Caco-2 (cell line): ENCODE measurements around the gene VPS45. TPM values are rescaled to one million over a fixed set of nuclear protein-coding genes. Genes with fewer than 3 reads are reported as not detected.

Source experiments
- BruUV-seq: library from RNA; stranded (reverse); fragments of 400-500 nt; replicated peaks from 2 replicates; lab custom pipeline; 2021; lab: Mats Ljungman, UMichigan
- CTCF ChIA-PET: fragments of 300-600 bp; sonication (Branson Sonifier 250); formaldehyde crosslinking; loops from one replicate; lab custom pipeline; 2022; ENCODE audit warnings: antibody characterized with exemption; lab: Charles Lee
- POLR2A ChIA-PET: fragments of 300-600 bp; sonication (Branson Sonifier 250); formaldehyde crosslinking; loops from one replicate; lab custom pipeline; 2022; ENCODE audit warnings: antibody characterized with exemption; lab: Charles Lee
- DNase-seq, 2 experiments: peaks; one replicate each; pipeline versions ENCODE4 v3.0.0 to v3.0.0-alpha.2; 2020 to 2022
- H3K27me3 ChIP-seq: replicated peaks from 2 replicates; pipeline ENCODE4 v1.6.0; 2011; ENCODE audit warnings: low read length; ENCODE audit not compliant: control insufficient read depth, insufficient read depth
- H3K36me3 ChIP-seq: 2 replicates; pipeline ENCODE4 v1.5.1; 2011; ENCODE audit warnings: low read length; ENCODE audit not compliant: control insufficient read depth, insufficient read depth
- H3K4me1 ChIP-seq: fragments of 250-450 bp; sonication (Bioruptor Pico); 2 replicates; pipeline ENCODE4 v1.5.1; 2020; ENCODE audit warnings: mild to moderate bottlenecking
- H3K4me3 ChIP-seq: 2 replicates; pipeline ENCODE4 v1.5.1; 2011; ENCODE audit warnings: low read depth, mild to moderate bottlenecking, control low read depth, low read length
- H3K9me3 ChIP-seq: fragments of 250-450 bp; sonication (Bioruptor Pico); 2 replicates; pipeline ENCODE4 v1.5.1; 2020; ENCODE audit warnings: mild to moderate bottlenecking, moderate library complexity
- H3K27ac Mint-ChIP-seq: one replicate; pipeline ENCODE4 v1.8.0; 2022; ENCODE audit warnings: mixed read lengths; ENCODE audit not compliant: unreplicated experiment
- H3K27me3 Mint-ChIP-seq: one replicate; pipeline ENCODE4 v1.8.0; 2022; ENCODE audit warnings: mixed read lengths; ENCODE audit not compliant: insufficient read depth, unreplicated experiment
- H3K36me3 Mint-ChIP-seq: one replicate; pipeline ENCODE4 v1.8.0; 2022; ENCODE audit warnings: mild to moderate bottlenecking, mixed read lengths; ENCODE audit not compliant: insufficient read depth, unreplicated experiment
- H3K4me1 Mint-ChIP-seq: one replicate; pipeline ENCODE4 v1.8.0; 2022; ENCODE audit warnings: low read depth, mixed read lengths; ENCODE audit not compliant: unreplicated experiment
- H3K4me3 Mint-ChIP-seq: one replicate; pipeline ENCODE4 v1.8.0; 2022; ENCODE audit warnings: mild to moderate bottlenecking, moderate library complexity, mixed read lengths; ENCODE audit not compliant: unreplicated experiment
- H3K9me3 Mint-ChIP-seq: one replicate; pipeline ENCODE4 v1.8.0; 2022; ENCODE audit warnings: mixed read lengths; ENCODE audit not compliant: unreplicated experiment
- intact Hi-C: fragments of 100-400 bp; cut with micrococcal nuclease; formaldehyde crosslinking; loops from one replicate; pipeline ENCODE4 v1.10.0; 2022; ENCODE audit not compliant: unreplicated experiment
- total RNA-seq: library from RNA; stranded (reverse); gene quantifications from 2 replicates; pipeline ENCODE4 v1.2.3, GENCODE V29; 2022
- TF ChIP-seq, protein P1 (sequence below), 2 experiments: fragments of 200-600 bp in 1 of 2; IDR thresholded peaks; 1 replicate in 1 of 2; 2 replicates in 1 of 2; pipeline versions ENCODE4 v1.5.1 to v1.8.0; 2011 to 2022; ENCODE audit warnings: antibody characterized with exemption in 1 of 2, control low read depth in 1 of 2, inconsistent platforms in 1 of 2, low read depth in 1 of 2, low read length in 1 of 2, mild to moderate bottlenecking in 1 of 2, moderate library complexity in 1 of 2; ENCODE audit not compliant: insufficient read depth in 1 of 2, severe bottlenecking in 1 of 2, unreplicated experiment in 1 of 2

VPS45 gene
- total RNA-seq, 1 experiment from 2014 or later = 19.8 TPM

DNA sequence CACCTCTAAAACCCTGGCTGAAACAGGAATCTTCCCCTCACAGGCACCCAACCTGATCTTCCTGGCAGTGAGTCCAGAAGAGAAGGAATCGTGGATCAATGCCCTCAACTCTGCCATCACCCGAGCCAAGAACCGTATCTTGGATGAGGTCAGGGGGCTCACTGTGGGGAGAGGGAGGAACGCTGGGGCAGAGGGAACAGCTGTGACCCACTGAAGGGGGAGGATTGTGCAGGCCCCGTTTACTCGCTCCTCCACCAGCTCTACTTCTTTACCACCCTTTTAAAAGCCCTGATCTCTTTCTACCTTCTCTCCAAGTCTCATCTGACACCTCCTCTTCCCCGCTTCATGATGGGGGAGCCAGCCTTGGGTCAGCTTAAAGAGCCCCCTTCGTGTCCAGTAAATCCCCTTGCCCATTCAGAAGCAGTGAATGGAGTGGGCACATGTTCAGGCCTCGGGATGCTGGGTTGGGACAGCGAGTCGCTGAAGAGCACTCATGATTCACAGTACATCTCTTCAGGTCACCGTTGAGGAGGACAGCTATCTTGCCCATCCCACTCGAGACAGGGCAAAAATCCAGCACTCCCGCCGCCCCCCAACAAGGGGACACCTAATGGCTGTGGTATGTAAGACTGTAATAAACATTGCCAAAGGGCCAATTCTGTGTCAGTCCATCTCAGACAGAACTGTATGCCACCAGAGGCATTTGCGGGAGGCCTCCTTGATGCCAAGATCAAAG is 89.5 kb downstream of the VPS45 start:
- intact Hi-C loops = no loop called here
- no peaks in the 10 kb centered on the region for H3K36me3 Mint-ChIP-seq

DNA sequence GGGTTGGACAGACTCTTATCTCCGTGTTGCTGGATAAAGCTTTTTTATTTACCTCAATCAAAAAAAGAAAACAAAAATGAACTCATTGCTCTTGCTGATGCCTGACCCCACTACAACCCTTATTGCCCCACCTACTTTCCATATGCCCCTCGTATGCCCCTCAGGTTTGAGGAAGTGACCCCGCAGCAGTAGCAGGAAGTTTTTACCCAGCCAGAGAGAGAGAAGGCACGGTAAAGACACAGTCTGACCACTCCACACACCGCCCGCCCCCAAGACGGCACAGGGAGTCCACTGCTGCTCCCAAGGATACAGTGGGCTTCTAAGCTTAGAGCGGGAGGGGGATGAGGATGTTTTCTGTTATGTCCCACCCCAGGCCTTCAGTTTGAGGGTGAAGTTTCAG is 92.0 kb downstream of the VPS45 start:
- no peaks in the 10 kb centered on the region for H3K27me3 Mint-ChIP-seq
- intact Hi-C loops = no loop called here
- BruUV-seq = no TSS peak
- Histone ChIP-seq H3K36me3 (no peaks in the 10 kb centered on the region), H3K4me1 (peaks cover 22% of the 10 kb centered on the region), H3K9me3 (no peaks in the 10 kb centered on the region), H3K27me3 (no peaks in the 10 kb centered on the region), H3K4me3 (no peak overlapping the region)
- ChIA-PET CTCF (no interaction called here), POLR2A (no interaction called here)
- H3K9me3 Mint-ChIP-seq = no peaks in the 10 kb centered on the region
- no peak overlapping the region for H3K27ac Mint-ChIP-seq
- no peak for DNase-seq
- TF ChIP-seq, protein P1, sequence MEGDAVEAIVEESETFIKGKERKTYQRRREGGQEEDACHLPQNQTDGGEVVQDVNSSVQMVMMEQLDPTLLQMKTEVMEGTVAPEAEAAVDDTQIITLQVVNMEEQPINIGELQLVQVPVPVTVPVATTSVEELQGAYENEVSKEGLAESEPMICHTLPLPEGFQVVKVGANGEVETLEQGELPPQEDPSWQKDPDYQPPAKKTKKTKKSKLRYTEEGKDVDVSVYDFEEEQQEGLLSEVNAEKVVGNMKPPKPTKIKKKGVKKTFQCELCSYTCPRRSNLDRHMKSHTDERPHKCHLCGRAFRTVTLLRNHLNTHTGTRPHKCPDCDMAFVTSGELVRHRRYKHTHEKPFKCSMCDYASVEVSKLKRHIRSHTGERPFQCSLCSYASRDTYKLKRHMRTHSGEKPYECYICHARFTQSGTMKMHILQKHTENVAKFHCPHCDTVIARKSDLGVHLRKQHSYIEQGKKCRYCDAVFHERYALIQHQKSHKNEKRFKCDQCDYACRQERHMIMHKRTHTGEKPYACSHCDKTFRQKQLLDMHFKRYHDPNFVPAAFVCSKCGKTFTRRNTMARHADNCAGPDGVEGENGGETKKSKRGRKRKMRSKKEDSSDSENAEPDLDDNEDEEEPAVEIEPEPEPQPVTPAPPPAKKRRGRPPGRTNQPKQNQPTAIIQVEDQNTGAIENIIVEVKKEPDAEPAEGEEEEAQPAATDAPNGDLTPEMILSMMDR (IDR thresholded peaks at IDR 0.05; ENCODE audit: insufficient read depth in 1 of 2, low read depth in 1 of 2, low read length in 1 of 2, severe bottlenecking in 1 of 2, unreplicated experiment in 1 of 2) = no peak
- no peak overlapping the region for H3K4me3 Mint-ChIP-seq
- peaks cover 27% of the 10 kb centered on the region for H3K4me1 Mint-ChIP-seq
- H3K36me3 Mint-ChIP-seq = no peaks in the 10 kb centered on the region

More for the DNA sequence above, 89.5 kb downstream of the VPS45 start:
- Histone ChIP-seq H3K4me1 (0 out of 2 replicates have a peak, but pooled peaks cover 3% of the 10 kb centered on the region), H3K9me3 (no peaks in the 10 kb centered on the region), H3K36me3 (no peaks in the 10 kb centered on the region), H3K27me3 (no peaks in the 10 kb centered on the region), H3K4me3 (no peak overlapping the region)
- DNase-seq = no peak
- BruUV-seq = no TSS peak
- H3K4me3 Mint-ChIP-seq = no peak overlapping the region
- CTCF ChIA-PET = no interaction called here
- H3K4me1 Mint-ChIP-seq = peaks cover 12% of the 10 kb centered on the region
- H3K27me3 Mint-ChIP-seq = no peaks in the 10 kb centered on the region
- no peaks in the 10 kb centered on the region for H3K9me3 Mint-ChIP-seq
- TF ChIP-seq, protein P1 (IDR thresholded peaks at IDR 0.05; ENCODE audit: insufficient read depth in 1 of 2, low read depth in 1 of 2, low read length in 1 of 2, severe bottlenecking in 1 of 2, unreplicated experiment in 1 of 2) = no peak
- no peak overlapping the region for H3K27ac Mint-ChIP-seq
- POLR2A ChIA-PET = no interaction called here

DNA sequence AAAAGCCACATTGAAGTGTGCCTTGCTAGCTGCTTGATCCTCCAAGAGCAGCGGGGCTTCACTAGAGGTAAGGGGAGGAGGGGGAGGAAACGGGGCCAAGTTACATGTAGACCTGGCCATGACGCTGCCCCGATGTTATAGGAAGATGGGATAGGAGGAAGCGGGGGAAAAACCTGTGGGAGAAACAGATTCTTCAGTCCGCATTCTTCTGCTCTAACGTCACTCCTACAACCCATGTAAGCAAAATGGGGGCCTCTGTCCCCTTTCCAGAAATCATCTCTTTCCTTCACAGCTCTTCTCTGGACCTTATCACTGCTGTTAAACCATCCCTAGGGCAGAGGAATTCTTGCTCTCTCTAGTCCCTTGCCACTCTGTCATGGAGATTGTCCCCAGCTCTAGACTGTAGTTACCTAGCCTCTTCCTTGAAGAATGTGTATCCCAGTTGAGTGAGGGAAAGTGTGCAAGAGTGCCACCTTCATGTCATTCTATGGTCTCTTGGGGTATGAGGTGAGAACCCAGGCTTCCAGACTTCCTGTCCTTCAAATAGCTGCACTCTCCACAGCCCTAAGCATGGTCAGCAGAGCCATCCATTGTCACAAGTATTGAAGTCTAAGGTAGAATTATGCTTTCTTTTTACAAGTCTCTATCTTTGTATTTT is 93.5 kb downstream of the VPS45 start:
- CTCF ChIA-PET = no interaction called here
- intact Hi-C loops = no loop called here
- H3K27me3 Mint-ChIP-seq = no peaks in the 10 kb centered on the region
- H3K4me1 Mint-ChIP-seq = peaks cover 27% of the 10 kb centered on the region
- Histone ChIP-seq H3K36me3 (no peaks in the 10 kb centered on the region), H3K4me3 (no peak overlapping the region), H3K27me3 (no peaks in the 10 kb centered on the region), H3K9me3 (no peaks in the 10 kb centered on the region), H3K4me1 (peaks cover 29% of the 10 kb centered on the region)
- no peak overlapping the region for H3K4me3 Mint-ChIP-seq
- no peak for DNase-seq
- TF ChIP-seq, protein P1 (IDR thresholded peaks at IDR 0.05; ENCODE audit: insufficient read depth in 1 of 2, low read depth in 1 of 2, low read length in 1 of 2, severe bottlenecking in 1 of 2, unreplicated experiment in 1 of 2) = no peak
- H3K27ac Mint-ChIP-seq = no peak overlapping the region
- POLR2A ChIA-PET = interaction anchor here (0.6 kb wide), 1 partner anchor 372 kb away, joined by 4 read pairs; no protein-coding TSS in a partner anchor
- no peaks in the 10 kb centered on the region for H3K36me3 Mint-ChIP-seq
- BruUV-seq = no TSS peak
- no peaks in the 10 kb centered on the region for H3K9me3 Mint-ChIP-seq
